Measurements from ENCODE around the gene UGGT1.

DNA sequence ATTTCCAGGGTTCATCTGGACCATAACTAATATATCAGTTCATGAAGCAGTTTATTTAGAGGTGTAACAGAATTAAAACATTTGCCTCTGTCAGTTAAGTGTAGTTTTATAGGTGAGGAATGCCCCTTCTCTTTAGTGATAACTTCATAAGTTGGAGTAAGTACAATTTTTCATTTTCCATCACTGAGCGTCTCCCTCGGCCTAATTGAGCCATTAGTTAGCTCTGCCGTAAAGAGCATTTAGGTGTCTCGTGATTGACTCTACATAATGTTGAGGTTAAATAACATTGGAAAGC is 88.4 kb downstream of the UGGT1 start:
- TF ChIP-seq POLR2A (IDR thresholded peaks at IDR 0.05; ENCODE audit: low read depth, low read length) (no peak), POLR2AphosphoS5 (IDR thresholded peaks at IDR 0.05; ENCODE audit: low read depth, low read length) (no peak), TAF1 (IDR thresholded peaks at IDR 0.05; ENCODE audit: borderline replicate concordance, low read depth, low read length) (no peak)

Data from GM12892 (cell line).